COLO668 (cell line): ENCODE results near the gene TEF.
A peak's percentile ranks its signal among the peaks of the same experiment; 100 is the strongest.

Experiments
- DNase-seq: peaks from one replicate; lab custom pipeline; 2025; ENCODE audit not compliant: unreplicated experiment; lab: John Stamatoyannopoulos, UW

Gene TEF

DNA sequence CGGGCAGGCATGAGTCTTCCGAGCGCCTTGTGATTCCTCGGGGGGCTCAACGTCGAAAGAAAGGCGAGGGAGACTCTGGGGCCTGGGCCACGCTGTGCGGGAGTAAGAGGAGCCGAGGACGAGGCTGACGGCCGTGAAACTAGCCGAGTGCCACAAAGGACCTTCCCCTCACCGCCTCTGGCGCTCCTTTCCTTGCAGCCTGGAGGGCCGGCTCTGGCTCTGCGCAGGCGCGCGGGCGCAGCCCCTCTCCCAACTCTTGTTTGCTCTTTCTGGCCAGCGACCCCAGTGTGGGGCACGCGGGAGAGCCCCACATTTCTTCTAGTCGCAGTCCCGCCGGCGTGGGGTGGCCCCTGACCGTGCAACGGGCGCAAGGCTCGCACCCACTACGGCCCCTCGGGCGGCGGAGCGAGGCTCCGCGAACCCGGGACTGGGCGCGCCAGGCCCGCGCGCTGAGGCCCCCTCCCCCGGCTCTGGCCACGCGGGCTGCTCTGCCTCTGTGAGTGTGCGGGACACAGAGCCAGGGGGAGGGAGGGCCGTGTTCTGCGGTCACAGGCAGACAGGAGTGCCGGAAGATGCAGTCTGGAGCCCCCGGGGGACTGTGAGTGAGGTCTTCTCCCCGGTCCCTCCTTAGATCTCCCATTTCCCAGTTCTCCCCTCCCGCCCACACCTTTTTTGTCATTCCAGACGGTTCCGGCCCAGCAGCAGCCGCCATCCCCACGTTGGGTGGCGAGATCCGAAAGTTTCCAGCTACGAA lies 65.9 kb downstream of the TEF start:
- DNase-seq, result peak; percentile 78

DNA sequence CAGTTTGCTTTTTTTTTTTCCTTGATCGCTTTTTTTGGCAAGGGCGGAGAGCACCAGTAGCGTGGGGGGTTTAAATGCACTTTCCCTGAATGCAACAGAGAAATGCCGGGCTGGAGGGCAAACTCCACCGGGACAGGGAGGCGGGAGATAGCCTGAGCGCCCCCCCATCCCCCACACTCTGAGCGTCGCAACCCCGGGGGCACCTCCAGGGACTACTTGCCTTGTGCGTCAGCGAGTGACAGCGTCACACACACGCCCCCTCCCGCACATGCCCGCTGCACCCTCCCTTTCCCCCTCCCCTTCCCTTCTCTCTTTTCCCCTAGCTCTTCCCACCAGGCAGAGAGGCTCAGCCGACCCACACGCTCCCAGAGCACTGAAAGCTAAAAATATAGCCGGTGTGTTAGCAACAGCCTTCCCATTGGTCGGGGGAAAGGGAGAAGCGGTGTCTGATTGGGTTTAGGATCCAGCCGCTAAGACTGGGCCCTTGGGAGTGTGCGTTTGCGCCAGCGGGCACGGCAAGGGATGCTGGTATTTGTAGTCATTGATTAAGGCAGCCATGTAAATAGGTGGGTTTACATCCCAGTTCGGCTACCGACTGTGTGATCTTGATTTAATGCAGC lies 66.6 kb downstream of the TEF start:
- DNase-seq, result peak; percentile 94
